MM.1S (cell line): ENCODE results near the gene BMX.

Source experiments
- DNase-seq: peaks from one replicate; pipeline ENCODE4 v3.0.0-alpha.2; 2015
- H2AFZ ChIP-seq: fragments of 300-600 bp; sonication (generic); 2 replicates; pipeline ENCODE4 v1.6.0; 2016; ENCODE audit warnings: antibody characterized with exemption, low read length
- H3F3A ChIP-seq: fragments of 300-600 bp; sonication (generic); 2 replicates; pipeline ENCODE4 v1.6.1; 2016; ENCODE audit warnings: mild to moderate bottlenecking, antibody characterized with exemption, low read length, moderate library complexity, mixed read lengths; ENCODE audit not compliant: insufficient read depth
- H3K27ac ChIP-seq: fragments of 300-600 bp; sonication (generic); 2 replicates; pipeline ENCODE4 v1.5.1; 2016; ENCODE audit warnings: mild to moderate bottlenecking, low read length
- H3K27me3 ChIP-seq: fragments of 300-600 bp; sonication (generic); replicated peaks from 2 replicates; pipeline ENCODE4 v1.6.0; 2016; ENCODE audit warnings: low read length; ENCODE audit not compliant: insufficient read depth
- H3K36me3 ChIP-seq: fragments of 300-600 bp; sonication (generic); replicated peaks from 2 replicates; pipeline ENCODE4 v1.6.1; 2016; ENCODE audit warnings: mild to moderate bottlenecking, low read length, mixed read lengths; ENCODE audit not compliant: insufficient read depth
- H3K4me1 ChIP-seq: fragments of 300-600 bp; sonication (generic); 2 replicates; pipeline ENCODE4 v1.6.1; 2016; ENCODE audit warnings: low read length, mixed read lengths
- H3K4me2 ChIP-seq: fragments of 300-600 bp; sonication (generic); 2 replicates; pipeline ENCODE4 v1.6.0; 2016; ENCODE audit warnings: low read depth, low read length
- H3K4me3 ChIP-seq: fragments of 300-600 bp; sonication (generic); 2 replicates; pipeline ENCODE4 v1.5.1; 2016; ENCODE audit warnings: low read length, mixed read lengths
- H3K79me2 ChIP-seq: fragments of 300-600 bp; sonication (generic); 2 replicates; pipeline ENCODE4 v1.6.1; 2016; ENCODE audit warnings: mixed run types, low read length, mixed read lengths
- H3K9ac ChIP-seq: fragments of 300-600 bp; sonication (generic); 2 replicates; pipeline ENCODE4 v1.6.1; 2016; ENCODE audit warnings: low read length, mixed read lengths
- H3K9me2 ChIP-seq: fragments of 300-600 bp; sonication (generic); replicated peaks from 2 replicates; pipeline ENCODE4 v1.6.1; 2016; ENCODE audit warnings: mild to moderate bottlenecking, low read length, mixed read lengths; ENCODE audit not compliant: insufficient read depth
- H3K9me3 ChIP-seq: fragments of 300-600 bp; sonication (generic); replicated peaks from 2 replicates; pipeline ENCODE4 v1.6.1; 2016; ENCODE audit warnings: mild to moderate bottlenecking, low read length, mixed read lengths; ENCODE audit not compliant: insufficient read depth
- H4K20me1 ChIP-seq: fragments of 300-600 bp; sonication (generic); 2 replicates; pipeline ENCODE4 v1.6.1; 2016; ENCODE audit warnings: mild to moderate bottlenecking, low read length, moderate library complexity, mixed read lengths; ENCODE audit not compliant: insufficient read depth
- EZH2 ChIP-seq: fragments of 300-600 bp; sonication (generic); optimal IDR thresholded peaks from 2 replicates; pipeline ENCODE3; 2017; ENCODE audit warnings: low read depth, mild to moderate bottlenecking, antibody characterized with exemption, low read length, mixed read lengths
- EZH2phosphoT487 ChIP-seq: fragments of 300-600 bp; sonication (generic); IDR thresholded peaks from 2 replicates; pipeline ENCODE4 v1.6.1; 2018; ENCODE audit warnings: antibody characterized with exemption, low read length
- TF ChIP-seq, protein P1 (sequence below): fragments of 300-600 bp; sonication (generic); IDR thresholded peaks from 2 replicates; pipeline ENCODE4 v1.5.1; 2016; ENCODE audit warnings: antibody characterized with exemption, low read length, mixed read lengths

Gene BMX

DNA sequence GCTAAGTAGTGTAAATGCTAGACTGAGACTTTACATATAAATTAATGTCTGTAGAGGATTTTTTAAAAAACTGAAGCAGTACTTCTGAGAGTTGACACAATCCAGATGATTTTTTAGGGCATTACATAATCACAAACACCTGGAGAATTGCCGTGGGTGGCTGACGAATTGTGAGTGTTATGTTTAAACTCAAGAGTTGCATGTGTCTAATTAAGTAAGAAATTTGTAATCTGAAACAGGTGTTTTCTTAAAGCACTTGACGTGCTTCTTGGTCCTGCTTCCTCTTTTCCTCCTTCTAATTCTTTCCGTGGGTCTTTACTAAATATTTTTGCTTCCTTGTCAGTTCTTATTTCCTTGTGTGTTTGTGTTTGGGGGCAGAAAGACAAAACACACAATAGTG lies 35.3 kb upstream of the BMX start:
- H3K27me3 ChIP-seq, result no peaks in the 10 kb centered on the region
- H3K9ac ChIP-seq, result no peak overlapping the region
- no peaks in the 10 kb centered on the region for H3K9me3 ChIP-seq
- H3K4me3 ChIP-seq, result no peak overlapping the region
- no peaks in the 10 kb centered on the region for H4K20me1 ChIP-seq
- no peaks in the 10 kb centered on the region for H3F3A ChIP-seq
- H3K36me3 ChIP-seq, result no peaks in the 10 kb centered on the region
- no peak for TF ChIP-seq EZH2
- no peak for TF ChIP-seq EZH2phosphoT487
- TF ChIP-seq, protein P1, sequence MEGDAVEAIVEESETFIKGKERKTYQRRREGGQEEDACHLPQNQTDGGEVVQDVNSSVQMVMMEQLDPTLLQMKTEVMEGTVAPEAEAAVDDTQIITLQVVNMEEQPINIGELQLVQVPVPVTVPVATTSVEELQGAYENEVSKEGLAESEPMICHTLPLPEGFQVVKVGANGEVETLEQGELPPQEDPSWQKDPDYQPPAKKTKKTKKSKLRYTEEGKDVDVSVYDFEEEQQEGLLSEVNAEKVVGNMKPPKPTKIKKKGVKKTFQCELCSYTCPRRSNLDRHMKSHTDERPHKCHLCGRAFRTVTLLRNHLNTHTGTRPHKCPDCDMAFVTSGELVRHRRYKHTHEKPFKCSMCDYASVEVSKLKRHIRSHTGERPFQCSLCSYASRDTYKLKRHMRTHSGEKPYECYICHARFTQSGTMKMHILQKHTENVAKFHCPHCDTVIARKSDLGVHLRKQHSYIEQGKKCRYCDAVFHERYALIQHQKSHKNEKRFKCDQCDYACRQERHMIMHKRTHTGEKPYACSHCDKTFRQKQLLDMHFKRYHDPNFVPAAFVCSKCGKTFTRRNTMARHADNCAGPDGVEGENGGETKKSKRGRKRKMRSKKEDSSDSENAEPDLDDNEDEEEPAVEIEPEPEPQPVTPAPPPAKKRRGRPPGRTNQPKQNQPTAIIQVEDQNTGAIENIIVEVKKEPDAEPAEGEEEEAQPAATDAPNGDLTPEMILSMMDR, result no peak
- H2AFZ ChIP-seq, result no peak overlapping the region
- H3K9me2 ChIP-seq, result no peaks in the 10 kb centered on the region
- no peak for DNase-seq
- no peaks in the 10 kb centered on the region for H3K79me2 ChIP-seq
- H3K4me2 ChIP-seq, result no peak overlapping the region
- no peaks in the 10 kb centered on the region for H3K4me1 ChIP-seq
- H3K27ac ChIP-seq, result peak overlapping the region; percentile 41; the same call in 1 of the 2 replicates

DNA sequence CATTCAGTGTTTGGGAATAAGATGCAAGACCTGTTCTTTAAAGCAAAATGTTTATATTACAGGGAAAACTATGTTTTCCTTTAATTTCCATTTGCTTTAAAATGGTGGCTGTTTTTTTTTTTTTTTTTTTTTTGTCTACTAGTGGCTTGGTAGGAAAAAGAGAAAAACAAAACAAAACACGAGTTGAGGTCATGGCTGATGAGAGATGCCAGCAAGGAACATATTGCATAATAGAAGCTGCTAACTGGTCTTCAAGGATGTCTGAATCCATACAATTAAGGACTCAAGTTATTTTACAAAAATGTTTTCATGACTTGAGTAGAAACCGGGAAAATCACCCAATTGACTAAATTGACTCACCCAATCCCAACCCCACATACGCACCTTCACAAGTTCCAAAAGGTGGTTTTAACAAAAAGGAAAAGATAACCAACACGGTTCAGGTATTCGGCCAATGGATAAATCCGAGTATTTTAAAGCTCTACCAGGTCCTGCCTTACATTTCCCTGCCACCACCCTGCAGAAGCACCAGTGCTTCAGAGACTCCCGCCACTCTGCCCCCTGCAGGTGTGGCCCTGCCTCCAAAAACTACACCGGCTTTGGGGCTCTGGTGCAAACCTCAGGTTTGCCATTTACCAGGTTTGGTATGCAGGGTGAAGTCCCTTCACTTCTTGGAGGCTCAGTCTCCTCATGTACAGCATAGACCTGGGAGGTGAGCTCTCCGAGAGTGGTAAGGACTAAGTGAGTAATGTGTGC lies 34.5 kb upstream of the BMX start:
- H2AFZ ChIP-seq, result no peak overlapping the region
- H3K36me3 ChIP-seq, result no peaks in the 10 kb centered on the region
- H3K9ac ChIP-seq, result no peak overlapping the region
- no peaks in the 10 kb centered on the region for H3K27me3 ChIP-seq
- H3K79me2 ChIP-seq, result no peaks in the 10 kb centered on the region
- DNase-seq, result no peak
- no peak overlapping the region for H3K4me3 ChIP-seq
- no peaks in the 10 kb centered on the region for H3K9me2 ChIP-seq
- no peaks in the 10 kb centered on the region for H3K9me3 ChIP-seq
- H3K27ac ChIP-seq, result peak overlapping the region; percentile 41; the same call in 1 of the 2 replicates
- no peaks in the 10 kb centered on the region for H3K4me1 ChIP-seq
- H3K4me2 ChIP-seq, result no peak overlapping the region
- H3F3A ChIP-seq, result no peaks in the 10 kb centered on the region
- no peaks in the 10 kb centered on the region for H4K20me1 ChIP-seq
- TF ChIP-seq EZH2phosphoT487, result no peak
- TF ChIP-seq EZH2, result no peak
- TF ChIP-seq, protein P1, result no peak

DNA sequence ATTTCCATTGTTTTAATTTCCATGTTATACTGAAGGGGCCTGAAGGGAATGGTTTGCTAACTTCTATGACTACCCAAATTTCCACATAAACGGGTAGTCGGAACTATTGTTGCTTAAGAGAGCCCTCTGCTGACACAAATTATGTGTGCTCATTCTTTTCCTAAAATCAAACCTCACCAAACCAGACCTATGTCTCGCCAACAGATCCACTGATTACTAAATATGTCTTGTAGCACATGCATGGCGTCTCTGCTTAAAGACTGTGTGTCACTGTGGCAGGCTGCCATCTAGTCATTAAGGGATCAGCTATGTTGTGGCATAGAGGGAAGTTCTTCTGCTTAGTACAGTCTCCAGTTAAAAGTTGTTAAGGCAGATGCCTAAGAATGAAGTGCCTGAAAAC lies 32.6 kb upstream of the BMX start:
- TF ChIP-seq, protein P1, result 0 out of 2 replicates have a peak, but pooled peaks have one; percentile 10
- no peak for TF ChIP-seq EZH2
- no peak for TF ChIP-seq EZH2phosphoT487
- no peak for DNase-seq
- H4K20me1 ChIP-seq, result no peaks in the 10 kb centered on the region
- H3K27me3 ChIP-seq, result no peaks in the 10 kb centered on the region
- H3K9me2 ChIP-seq, result no peaks in the 10 kb centered on the region
- no peaks in the 10 kb centered on the region for H3F3A ChIP-seq
- H3K4me1 ChIP-seq, result no peaks in the 10 kb centered on the region
- H3K9ac ChIP-seq, result no peak overlapping the region
- H3K9me3 ChIP-seq, result no peaks in the 10 kb centered on the region
- H3K36me3 ChIP-seq, result no peaks in the 10 kb centered on the region
- no peak overlapping the region for H3K4me2 ChIP-seq
- no peak overlapping the region for H3K4me3 ChIP-seq
- no peaks in the 10 kb centered on the region for H3K79me2 ChIP-seq
- no peak overlapping the region for H3K27ac ChIP-seq
- H2AFZ ChIP-seq, result no peak overlapping the region
